GM23338 (cell line): Measurements from ENCODE around the gene STX16. TPM values are rescaled to one million over a fixed set of nuclear protein-coding genes. Genes with fewer than 3 reads are reported as not detected.

Experiments used
- ATAC-seq: fragments of 200-7000 bp; cut with Tn5 transposase; 3 replicates; pipeline ENCODE4 v1.9.1; 2020
- DNase-seq: peaks from one replicate; pipeline ENCODE4 v3.0.0-alpha.2; 2015; ENCODE audit warnings: low spot score
- H2AFZ ChIP-seq: fragments of 200-600 bp; sonication (generic); 2 replicates; pipeline ENCODE4 v1.8.0; 2016; ENCODE audit warnings: antibody characterized with exemption, mild to moderate bottlenecking, moderate library complexity
- H3F3A ChIP-seq: fragments of 200-600 bp; sonication (generic); replicated peaks from 2 replicates; pipeline ENCODE4 v1.8.0; 2017; ENCODE audit warnings: antibody characterized with exemption, mixed run types, low read depth
- H3K27ac ChIP-seq: fragments of 200-600 bp; sonication (generic); 2 replicates; pipeline ENCODE4 v1.6.1; 2016; ENCODE audit warnings: low read depth
- H3K27me3 ChIP-seq: fragments of 200-600 bp; sonication (generic); 2 replicates; pipeline ENCODE4 v1.8.0; 2016; ENCODE audit warnings: mild to moderate bottlenecking, mixed run types, moderate library complexity; ENCODE audit not compliant: insufficient read depth
- H3K36me3 ChIP-seq: fragments of 200-600 bp; sonication (generic); 2 replicates; pipeline ENCODE4 v1.8.0; 2016; ENCODE audit warnings: mild to moderate bottlenecking; ENCODE audit not compliant: insufficient read depth
- H3K4me1 ChIP-seq: fragments of 200-600 bp; sonication (generic); 2 replicates; pipeline ENCODE4 v1.8.0; 2016; ENCODE audit warnings: mild to moderate bottlenecking, moderate library complexity; ENCODE audit not compliant: insufficient read depth
- H3K4me2 ChIP-seq: fragments of 200-600 bp; sonication (generic); 2 replicates; pipeline ENCODE4 v1.7.1; 2017; ENCODE audit warnings: mixed run types
- H3K4me3 ChIP-seq: fragments of 200-600 bp; sonication (generic); 2 replicates; pipeline ENCODE4 v1.6.1; 2016; ENCODE audit warnings: mixed run types
- H3K79me2 ChIP-seq: fragments of 200-600 bp; sonication (generic); replicated peaks from 2 replicates; pipeline ENCODE4 v1.8.0; 2017; ENCODE audit warnings: mild to moderate bottlenecking; ENCODE audit not compliant: insufficient read depth
- H3K9me2 ChIP-seq: fragments of 200-600 bp; sonication (generic); 2 replicates; pipeline ENCODE4 v1.8.0; 2017; ENCODE audit not compliant: insufficient read depth
- H4K20me1 ChIP-seq: fragments of 200-600 bp; sonication (generic); replicated peaks from 2 replicates; pipeline ENCODE4 v1.8.0; 2017; ENCODE audit warnings: mild to moderate bottlenecking; ENCODE audit not compliant: insufficient read depth
- H3K27ac Mint-ChIP-seq: 2 replicates; pipeline ENCODE4 v1.8.0; 2020; ENCODE audit warnings: inconsistent platforms, mild to moderate bottlenecking, moderate library complexity, mixed read lengths
- H3K27me3 Mint-ChIP-seq: 3 replicates; pipeline ENCODE4 v1.8.0; 2022; ENCODE audit warnings: low read depth, mild to moderate bottlenecking, moderate library complexity, mixed read lengths, inconsistent platforms; ENCODE audit not compliant: insufficient read depth, poor library complexity
- H3K36me3 Mint-ChIP-seq: 3 replicates; pipeline ENCODE4 v1.8.0; 2021; ENCODE audit warnings: low read depth, mild to moderate bottlenecking, inconsistent platforms, moderate library complexity, mixed read lengths
- H3K4me1 Mint-ChIP-seq: 3 replicates; pipeline ENCODE4 v1.8.0; 2020; ENCODE audit warnings: mild to moderate bottlenecking, inconsistent platforms, mixed read lengths
- H3K4me3 Mint-ChIP-seq: 3 replicates; pipeline ENCODE4 v1.8.0; 2021; ENCODE audit warnings: moderate library complexity, mild to moderate bottlenecking, inconsistent platforms, mixed read lengths
- H3K9me3 Mint-ChIP-seq: 3 replicates; pipeline ENCODE4 v1.8.0; 2020; ENCODE audit warnings: moderate library complexity, mild to moderate bottlenecking, inconsistent platforms, mixed read lengths
- EZH2 ChIP-seq: fragments of 200-600 bp; sonication (generic); IDR thresholded peaks from one replicate; pipeline ENCODE4 v1.8.0; 2017; ENCODE audit warnings: antibody characterized with exemption, mild to moderate bottlenecking, low read depth; ENCODE audit not compliant: unreplicated experiment
- ZNF114 ChIP-seq: fragments of 250-450 bp; sonication (Bioruptor Pico); IDR thresholded peaks from 2 replicates; pipeline ENCODE4 v1.5.0; 2020; ENCODE audit warnings: mild to moderate bottlenecking, moderate library complexity
- ZNF462 ChIP-seq: fragments of 250-450 bp; sonication (Bioruptor Pico); IDR thresholded peaks from 2 replicates; pipeline ENCODE4 v1.5.0; 2020; ENCODE audit warnings: mild to moderate bottlenecking, moderate library complexity
- polyA plus RNA-seq: library from polyadenylated mRNA; unstranded; fragments of >200 nt; fragmentation: Nextera tagmentation; extraction: Ambion mirVana; gene quantifications from 2 replicates; pipeline ENCODE4 v1.2.1, GENCODE V29; 2016
- total RNA-seq: library from RNA; depleted of rRNA; stranded (reverse); fragments of >200 nt; shearing (Covaris generic); gene quantifications from 2 replicates; pipeline ENCODE4 v1.2.3, GENCODE V29; 2014

Gene STX16
- total and polyA plus RNA-seq, 2 experiments from 2014 or later = 31.2 to 70.5 TPM

- no peaks in the 10 kb centered on the region for H3K27me3 ChIP-seq
- peaks cover 4% of the 10 kb centered on the region; the same call in 1 of the 3 replicates for H3K4me1 Mint-ChIP-seq
- no peaks in the 10 kb centered on the region for H3K9me2 ChIP-seq
- no peaks in the 10 kb centered on the region for H3K36me3 ChIP-seq
- no peak overlapping the region for H3K4me2 ChIP-seq
- H3K4me3 Mint-ChIP-seq = no peak overlapping the region
- DNase-seq (no peak), ATAC-seq (no peak)
- H2AFZ ChIP-seq = no peak overlapping the region
- no peak overlapping the region for H3K27ac ChIP-seq
- no peak overlapping the region for H3K4me3 ChIP-seq
- no peak overlapping the region; the same call in 1 of the 2 replicates for H3K27ac Mint-ChIP-seq
- peaks cover 3% of the 10 kb centered on the region; the same call in 1 of the 3 replicates for H3K36me3 Mint-ChIP-seq
- TF ChIP-seq EZH2 (no peak), ZNF114 (CRISPR knock-in tag) (no peak), ZNF462 (no peak)
- no peaks in the 10 kb centered on the region; the same call in 1 of the 2 replicates for H4K20me1 ChIP-seq
- no peaks in the 10 kb centered on the region for H3F3A ChIP-seq
- H3K9me3 Mint-ChIP-seq = no peaks in the 10 kb centered on the region
- peaks cover 7% of the 10 kb centered on the region for H3K27me3 Mint-ChIP-seq
- H3K4me1 ChIP-seq = no peaks in the 10 kb centered on the region; the same call in 1 of the 2 replicates
- H3K79me2 ChIP-seq = no peaks in the 10 kb centered on the region
Measured at GRCh38 chr20:58715801-58716475, 64.9 kb downstream of the STX16 start.
